Measurements from ENCODE around the gene BTD.

The BTD gene

DNA sequence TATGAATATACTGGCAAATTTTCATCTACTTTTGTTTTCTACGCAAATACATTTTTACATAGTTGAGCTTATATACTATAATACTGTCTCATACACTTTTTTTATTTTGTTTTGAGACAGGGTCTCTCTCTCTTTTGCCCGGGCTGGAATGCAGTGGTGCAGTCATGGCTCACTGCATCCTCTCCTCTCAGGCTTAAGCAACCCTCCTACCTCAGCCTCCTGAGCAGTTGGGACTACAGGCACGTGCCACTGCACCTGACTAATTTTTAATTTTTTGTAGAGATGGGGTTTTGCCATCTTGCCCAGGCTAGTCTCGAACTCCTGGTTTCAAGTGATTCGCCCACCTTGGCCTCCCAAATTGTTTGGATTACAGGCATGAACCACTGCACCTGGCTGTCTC lies 26.1 kb upstream of the BTD start:
- Histone ChIP-seq H3K4me2 (ENCODE audit: low read depth, low read length, poor library complexity, severe bottlenecking) (no peak overlapping the region), H2AFZ (ENCODE audit: low read depth, low read length, severe bottlenecking) (no peak overlapping the region), H3K27me3 (ENCODE audit: low read length) (no peaks in the 10 kb centered on the region), H4K20me1 (ENCODE audit: low read depth, low read length) (no peaks in the 10 kb centered on the region), H3K36me3 (ENCODE audit: low read length) (peaks cover 8% of the 10 kb centered on the region; the same call in 1 of the 2 replicates), H3K79me2 (ENCODE audit: insufficient read depth, low read length) (no peaks in the 10 kb centered on the region), H3K27ac (ENCODE audit: low read depth, low read length) (no peak overlapping the region), H3K4me3 (ENCODE audit: insufficient read depth, low read length, poor library complexity, severe bottlenecking) (no peak overlapping the region), H3K9me3 (ENCODE audit: insufficient read depth, low read length) (no peaks in the 10 kb centered on the region), H3F3A (ENCODE audit: insufficient read depth) (no peaks in the 10 kb centered on the region), H3K9ac (ENCODE audit: low read length) (no peak overlapping the region), H3K9me2 (replicated peaks; ENCODE audit: insufficient read depth, low read length) (no peaks in the 10 kb centered on the region)
- TF ChIP-seq EZH2phosphoT487 (conservative IDR thresholded peaks at IDR 0.05; ENCODE audit: low read length): no peak
- TF ChIP-seq, protein P1, sequence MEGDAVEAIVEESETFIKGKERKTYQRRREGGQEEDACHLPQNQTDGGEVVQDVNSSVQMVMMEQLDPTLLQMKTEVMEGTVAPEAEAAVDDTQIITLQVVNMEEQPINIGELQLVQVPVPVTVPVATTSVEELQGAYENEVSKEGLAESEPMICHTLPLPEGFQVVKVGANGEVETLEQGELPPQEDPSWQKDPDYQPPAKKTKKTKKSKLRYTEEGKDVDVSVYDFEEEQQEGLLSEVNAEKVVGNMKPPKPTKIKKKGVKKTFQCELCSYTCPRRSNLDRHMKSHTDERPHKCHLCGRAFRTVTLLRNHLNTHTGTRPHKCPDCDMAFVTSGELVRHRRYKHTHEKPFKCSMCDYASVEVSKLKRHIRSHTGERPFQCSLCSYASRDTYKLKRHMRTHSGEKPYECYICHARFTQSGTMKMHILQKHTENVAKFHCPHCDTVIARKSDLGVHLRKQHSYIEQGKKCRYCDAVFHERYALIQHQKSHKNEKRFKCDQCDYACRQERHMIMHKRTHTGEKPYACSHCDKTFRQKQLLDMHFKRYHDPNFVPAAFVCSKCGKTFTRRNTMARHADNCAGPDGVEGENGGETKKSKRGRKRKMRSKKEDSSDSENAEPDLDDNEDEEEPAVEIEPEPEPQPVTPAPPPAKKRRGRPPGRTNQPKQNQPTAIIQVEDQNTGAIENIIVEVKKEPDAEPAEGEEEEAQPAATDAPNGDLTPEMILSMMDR (IDR thresholded peaks at IDR 0.05; ENCODE audit: insufficient read depth, low read length, poor library complexity, severe bottlenecking): no peak

DNA sequence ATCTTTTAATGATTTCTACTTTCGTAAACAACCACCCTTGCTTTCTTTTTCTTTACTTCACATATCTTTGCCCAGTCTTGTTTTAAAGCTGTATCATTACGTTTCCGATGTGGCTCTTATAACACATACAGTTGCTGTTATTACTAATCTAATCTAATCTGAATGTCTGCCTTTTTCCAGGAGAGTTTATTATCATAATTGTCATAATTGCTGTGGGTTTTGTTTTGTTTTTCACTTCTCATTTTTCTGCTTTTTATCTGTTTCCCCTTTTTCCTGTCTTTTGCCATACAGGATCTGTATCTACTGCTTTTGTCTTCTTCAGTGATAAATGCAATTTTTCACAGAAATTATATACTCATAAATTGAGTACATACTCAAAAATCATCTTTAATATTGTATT lies 25.1 kb upstream of the BTD start:
- Histone ChIP-seq H3K27ac (ENCODE audit: low read depth, low read length) (no peak overlapping the region), H3K79me2 (ENCODE audit: insufficient read depth, low read length) (no peaks in the 10 kb centered on the region), H2AFZ (ENCODE audit: low read depth, low read length, severe bottlenecking) (no peak overlapping the region), H3K27me3 (ENCODE audit: low read length) (no peaks in the 10 kb centered on the region), H3K9ac (ENCODE audit: low read length) (no peak overlapping the region), H3K9me3 (ENCODE audit: insufficient read depth, low read length) (no peaks in the 10 kb centered on the region), H3K4me3 (ENCODE audit: insufficient read depth, low read length, poor library complexity, severe bottlenecking) (no peak overlapping the region), H3K9me2 (replicated peaks; ENCODE audit: insufficient read depth, low read length) (no peaks in the 10 kb centered on the region), H3F3A (ENCODE audit: insufficient read depth) (no peaks in the 10 kb centered on the region), H3K36me3 (ENCODE audit: low read length) (peaks cover 8% of the 10 kb centered on the region; the same call in 1 of the 2 replicates), H3K4me2 (ENCODE audit: low read depth, low read length, poor library complexity, severe bottlenecking) (no peak overlapping the region), H4K20me1 (ENCODE audit: low read depth, low read length) (no peaks in the 10 kb centered on the region)
- TF ChIP-seq EZH2phosphoT487 (conservative IDR thresholded peaks at IDR 0.05; ENCODE audit: low read length): no peak
- TF ChIP-seq, protein P1 (IDR thresholded peaks at IDR 0.05; ENCODE audit: insufficient read depth, low read length, poor library complexity, severe bottlenecking): no peak

DNA sequence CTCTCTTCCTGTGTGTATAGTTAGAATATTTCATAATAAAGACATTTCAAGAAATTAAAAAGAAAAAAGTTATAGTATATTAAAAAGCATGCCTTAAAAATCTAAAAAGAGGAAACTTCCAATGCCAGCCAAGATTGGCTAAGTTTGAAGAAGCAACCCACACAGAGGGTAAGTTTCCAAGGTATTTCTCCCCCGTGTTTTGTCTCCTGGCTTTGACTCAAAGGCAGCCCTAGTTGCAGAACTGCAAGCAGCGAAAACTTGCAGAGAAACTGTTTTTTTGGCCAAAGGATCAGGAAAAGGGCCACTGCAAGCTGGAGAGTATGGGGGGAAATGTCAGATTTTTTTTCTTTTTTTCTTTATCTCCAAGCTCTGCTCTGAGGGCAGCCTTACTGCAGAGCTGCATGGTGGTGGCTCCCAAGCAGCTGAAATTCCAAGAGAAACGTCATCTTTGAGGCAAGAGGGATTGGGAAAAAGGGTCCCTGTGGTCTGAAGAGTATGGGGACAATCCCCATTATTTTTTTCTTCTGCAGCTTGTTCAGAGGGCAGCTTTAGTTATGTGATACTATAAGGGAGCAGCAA lies 23.2 kb upstream of the BTD start:
- no peaks in the 10 kb centered on the region for H3K79me2 ChIP-seq (ENCODE audit: insufficient read depth, low read length)
- no peaks in the 10 kb centered on the region for H3K9me2 ChIP-seq (replicated peaks; ENCODE audit: insufficient read depth, low read length)
- peaks cover 12% of the 10 kb centered on the region; the same call in 1 of the 2 replicates for H3K36me3 ChIP-seq (ENCODE audit: low read length)
- no peaks in the 10 kb centered on the region for H3K27me3 ChIP-seq (ENCODE audit: low read length)
- H3F3A ChIP-seq (ENCODE audit: insufficient read depth): no peaks in the 10 kb centered on the region
- H3K27ac ChIP-seq (ENCODE audit: low read depth, low read length): no peak overlapping the region
- no peak overlapping the region for H3K9ac ChIP-seq (ENCODE audit: low read length)
- no peaks in the 10 kb centered on the region for H3K9me3 ChIP-seq (ENCODE audit: insufficient read depth, low read length)
- no peak overlapping the region for H2AFZ ChIP-seq (ENCODE audit: low read depth, low read length, severe bottlenecking)
- H3K4me3 ChIP-seq (ENCODE audit: insufficient read depth, low read length, poor library complexity, severe bottlenecking): no peak overlapping the region
- H3K4me2 ChIP-seq (ENCODE audit: low read depth, low read length, poor library complexity, severe bottlenecking): no peak overlapping the region
- no peak for TF ChIP-seq EZH2phosphoT487 (conservative IDR thresholded peaks at IDR 0.05; ENCODE audit: low read length)
- TF ChIP-seq, protein P1 (IDR thresholded peaks at IDR 0.05; ENCODE audit: insufficient read depth, low read length, poor library complexity, severe bottlenecking): no peak
- H4K20me1 ChIP-seq (ENCODE audit: low read depth, low read length): no peaks in the 10 kb centered on the region
